A673 (cell line): ENCODE data around the gene NT5C1B.

Experiments
- CTCF ChIP-seq: fragments of 300-800, 200-600 bp; sonication (generic); conservative IDR thresholded peaks from 2 replicates; pipeline ENCODE4 v1.5.1; 2017; ENCODE audit warnings: low read depth, mild to moderate bottlenecking, antibody characterized with exemption, low read length, moderate library complexity, mixed read lengths
- EZH2 ChIP-seq: fragments of 200-600 bp; sonication (generic); IDR thresholded peaks from 2 replicates; pipeline ENCODE4 v1.6.1; 2017; ENCODE audit warnings: borderline replicate concordance, low read depth, mild to moderate bottlenecking, mixed read lengths, antibody characterized with exemption, low read length; ENCODE audit not compliant: poor library complexity, severe bottlenecking

GRCh38 chr2:18520451-18521425 is 68.6 kb downstream of the NT5C1B start:
- peak; percentile 95 for TF ChIP-seq CTCF
- TF ChIP-seq EZH2, result no peak
